DND-41 (cell line): Measurements from ENCODE around the gene CCN5.

Experiments used
- ATAC-seq: fragments of 200-7000 bp; cut with Tn5 transposase; 3 replicates; pipeline ENCODE4 v1.9.1; 2021; ENCODE audit warnings: low read depth; ENCODE audit not compliant: insufficient read depth
- DNase-seq: peaks from one replicate; pipeline ENCODE4 v3.0.0-alpha.2; 2020
- H2AFZ ChIP-seq: 2 replicates; pipeline ENCODE4 v1.6.0; 2012; ENCODE audit warnings: low read depth, low read length
- H3K27ac ChIP-seq: 2 replicates; pipeline ENCODE4 v1.5.1; 2012; ENCODE audit warnings: low read length, inconsistent platforms
- H3K27me3 ChIP-seq: fragments of 200-600 bp; sonication (generic); 2 replicates; pipeline ENCODE4 v1.6.0; 2012; ENCODE audit warnings: low read length, mild to moderate bottlenecking, inconsistent platforms; ENCODE audit not compliant: insufficient read depth, poor library complexity
- H3K36me3 ChIP-seq: 2 replicates; pipeline ENCODE4 v1.5.1; 2012; ENCODE audit warnings: low read length, inconsistent platforms; ENCODE audit not compliant: insufficient read depth
- H3K4me1 ChIP-seq: 2 replicates; pipeline ENCODE4 v1.5.1; 2012; ENCODE audit warnings: mild to moderate bottlenecking, low read length; ENCODE audit not compliant: insufficient read depth
- H3K4me2 ChIP-seq: 2 replicates; pipeline ENCODE4 v1.6.0; 2012; ENCODE audit warnings: mild to moderate bottlenecking, moderate library complexity, low read length, inconsistent platforms; ENCODE audit not compliant: insufficient read depth
- H3K4me3 ChIP-seq, 2 experiments: fragments of 200-600 bp in 1 of 2; shearing (Covaris generic) in 1 of 2; 2 replicates each; pipeline ENCODE4 v1.5.1; 2012 to 2016; ENCODE audit warnings: inconsistent platforms in 2 of 2, low read length in 2 of 2, mild to moderate bottlenecking in 2 of 2, low read depth in 1 of 2, moderate library complexity in 1 of 2
- H3K79me2 ChIP-seq: 2 replicates; pipeline ENCODE4 v1.6.0; 2012; ENCODE audit warnings: low read length, inconsistent platforms; ENCODE audit not compliant: insufficient read depth
- H3K9ac ChIP-seq: 2 replicates; pipeline ENCODE4 v1.6.0; 2012; ENCODE audit warnings: low read depth, mild to moderate bottlenecking, inconsistent platforms, low read length, moderate library complexity
- H3K9me3 ChIP-seq: 2 replicates; pipeline ENCODE4 v1.5.1; 2012; ENCODE audit warnings: low read length, moderate library complexity, mild to moderate bottlenecking, inconsistent platforms; ENCODE audit not compliant: insufficient read depth, severe bottlenecking
- H4K20me1 ChIP-seq: 2 replicates; pipeline ENCODE4 v1.6.0; 2012; ENCODE audit warnings: low read length; ENCODE audit not compliant: insufficient read depth
- EZH2 ChIP-seq: IDR thresholded peaks from 3 replicates; pipeline ENCODE4 v1.6.1; 2012; ENCODE audit warnings: borderline replicate concordance, low read depth, mild to moderate bottlenecking, moderate library complexity, low read length, inconsistent platforms; ENCODE audit not compliant: severe bottlenecking
- TF ChIP-seq, protein P1 (sequence below): IDR thresholded peaks from 2 replicates; pipeline ENCODE4 v1.5.1; 2012; ENCODE audit warnings: borderline replicate concordance, low read length, moderate library complexity, mild to moderate bottlenecking; ENCODE audit not compliant: poor library complexity, severe bottlenecking; ENCODE audit errors: extremely low read depth

CCN5 gene

DNA sequence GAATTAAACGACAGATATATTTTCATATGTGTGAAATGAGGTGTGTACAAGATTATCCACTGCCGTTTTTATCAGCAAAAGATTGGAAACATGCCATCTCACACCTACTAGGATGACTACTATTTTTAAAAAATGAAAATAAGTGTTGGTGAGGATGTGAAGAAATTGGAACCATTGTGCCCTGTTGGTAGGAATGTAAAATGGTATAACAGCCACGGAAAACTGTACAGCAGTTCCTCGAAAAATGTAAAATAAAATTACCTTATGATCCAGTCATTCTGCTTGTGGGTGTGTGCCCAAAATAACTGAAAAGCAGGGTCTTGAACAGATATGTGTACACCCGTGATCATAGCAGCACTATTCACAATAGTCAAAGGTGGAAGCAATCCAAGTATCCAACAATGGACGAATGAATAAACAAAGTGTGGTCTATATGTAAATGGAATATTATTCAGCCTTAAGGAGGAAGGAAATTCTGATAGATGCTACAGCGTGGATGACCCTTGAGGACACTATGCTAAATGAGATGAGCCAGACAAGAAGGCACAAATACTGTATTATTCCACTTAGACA lies 27.0 kb upstream of the CCN5 start:
- H3K9ac ChIP-seq: no peak overlapping the region
- TF ChIP-seq, protein P1, sequence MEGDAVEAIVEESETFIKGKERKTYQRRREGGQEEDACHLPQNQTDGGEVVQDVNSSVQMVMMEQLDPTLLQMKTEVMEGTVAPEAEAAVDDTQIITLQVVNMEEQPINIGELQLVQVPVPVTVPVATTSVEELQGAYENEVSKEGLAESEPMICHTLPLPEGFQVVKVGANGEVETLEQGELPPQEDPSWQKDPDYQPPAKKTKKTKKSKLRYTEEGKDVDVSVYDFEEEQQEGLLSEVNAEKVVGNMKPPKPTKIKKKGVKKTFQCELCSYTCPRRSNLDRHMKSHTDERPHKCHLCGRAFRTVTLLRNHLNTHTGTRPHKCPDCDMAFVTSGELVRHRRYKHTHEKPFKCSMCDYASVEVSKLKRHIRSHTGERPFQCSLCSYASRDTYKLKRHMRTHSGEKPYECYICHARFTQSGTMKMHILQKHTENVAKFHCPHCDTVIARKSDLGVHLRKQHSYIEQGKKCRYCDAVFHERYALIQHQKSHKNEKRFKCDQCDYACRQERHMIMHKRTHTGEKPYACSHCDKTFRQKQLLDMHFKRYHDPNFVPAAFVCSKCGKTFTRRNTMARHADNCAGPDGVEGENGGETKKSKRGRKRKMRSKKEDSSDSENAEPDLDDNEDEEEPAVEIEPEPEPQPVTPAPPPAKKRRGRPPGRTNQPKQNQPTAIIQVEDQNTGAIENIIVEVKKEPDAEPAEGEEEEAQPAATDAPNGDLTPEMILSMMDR: no peak
- TF ChIP-seq EZH2: no peak
- no peak overlapping the region for H3K4me2 ChIP-seq
- H4K20me1 ChIP-seq: no peaks in the 10 kb centered on the region
- ATAC-seq (no peak), DNase-seq (no peak)
- no peak overlapping the region for H3K27ac ChIP-seq
- no peak overlapping the region for H2AFZ ChIP-seq
- H3K4me1 ChIP-seq: peaks cover 24% of the 10 kb centered on the region
- peaks cover 3% of the 10 kb centered on the region; the same call in 1 of the 2 replicates for H3K79me2 ChIP-seq
- H3K36me3 ChIP-seq: no peaks in the 10 kb centered on the region
- no peak overlapping the region for H3K4me3 ChIP-seq
- no peaks in the 10 kb centered on the region for H3K9me3 ChIP-seq
- no peaks in the 10 kb centered on the region for H3K27me3 ChIP-seq

DNA sequence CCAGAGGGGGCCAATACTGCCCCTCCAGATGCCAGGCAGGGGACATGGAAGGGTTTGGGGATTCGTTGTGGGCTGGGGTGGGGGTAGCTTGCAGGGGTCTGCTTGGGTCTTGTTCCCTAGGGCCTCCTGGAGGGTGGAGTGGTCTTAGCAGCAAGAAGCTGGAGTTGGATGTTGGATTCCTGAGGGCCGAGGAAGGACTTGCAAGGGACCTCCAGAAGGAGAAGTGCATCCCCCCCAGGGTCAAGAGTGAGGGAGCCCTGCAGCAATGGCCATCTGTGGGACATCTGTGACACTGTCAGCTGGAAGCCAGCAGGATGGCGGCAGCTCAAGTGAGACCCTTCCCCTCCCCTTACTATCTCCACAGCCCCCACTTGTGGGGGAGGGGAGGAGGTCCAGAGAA lies 25.4 kb upstream of the CCN5 start:
- Histone ChIP-seq H3K36me3 (no peaks in the 10 kb centered on the region), H3K4me1 (peaks cover 8% of the 10 kb centered on the region), H3K79me2 (no peaks in the 10 kb centered on the region), H3K9ac (no peak overlapping the region), H3K27me3 (no peaks in the 10 kb centered on the region), H2AFZ (no peak overlapping the region), H3K27ac (no peak overlapping the region), H4K20me1 (no peaks in the 10 kb centered on the region), H3K4me2 (no peak overlapping the region), H3K4me3 (no peak overlapping the region), H3K9me3 (no peaks in the 10 kb centered on the region)
- DNase-seq (no peak), ATAC-seq (no peak)
- TF ChIP-seq EZH2: no peak
- TF ChIP-seq, protein P1: no peak

DNA sequence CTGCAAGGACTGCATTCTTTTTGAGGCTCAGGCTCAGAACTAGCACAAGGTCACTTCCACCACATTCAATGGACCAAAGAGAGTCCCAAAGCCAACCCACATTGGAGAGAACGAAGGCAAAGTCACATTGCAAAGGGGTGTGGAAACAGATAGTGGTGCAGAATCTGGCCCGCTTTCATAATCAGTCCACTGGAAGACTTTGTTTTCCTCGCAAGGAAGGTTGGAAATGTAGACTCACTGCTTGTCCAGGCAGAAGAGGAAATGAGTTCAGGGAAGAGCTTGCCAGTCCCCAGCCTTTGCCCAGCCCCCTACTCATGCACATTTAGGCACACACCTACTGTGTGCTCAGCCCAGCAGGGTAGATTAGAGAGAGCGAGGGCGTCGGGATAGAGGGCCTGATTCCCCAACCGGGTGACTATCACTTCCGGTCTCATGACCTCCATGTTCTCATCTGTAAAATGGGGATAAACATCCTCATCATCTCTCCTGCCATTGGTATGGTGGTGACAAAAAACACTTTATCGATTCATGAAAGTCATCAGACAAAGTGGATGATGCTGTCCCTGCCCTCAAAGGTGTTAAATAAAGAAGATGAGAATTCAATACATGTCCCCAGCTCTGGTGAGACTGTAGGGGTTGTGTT lies 24.3 kb upstream of the CCN5 start:
- Histone ChIP-seq H3K4me3 (no peak overlapping the region), H3K9ac (no peak overlapping the region), H3K4me2 (no peak overlapping the region), H3K9me3 (no peaks in the 10 kb centered on the region), H3K27ac (no peak overlapping the region), H3K36me3 (no peaks in the 10 kb centered on the region), H3K27me3 (no peaks in the 10 kb centered on the region), H3K4me1 (no peaks in the 10 kb centered on the region), H2AFZ (no peak overlapping the region), H3K79me2 (no peaks in the 10 kb centered on the region), H4K20me1 (no peaks in the 10 kb centered on the region)
- TF ChIP-seq, protein P1: no peak
- no peak for TF ChIP-seq EZH2
- no peak for DNase-seq
- no peak for ATAC-seq
